ENCODE results near the gene ANKRD6.

ANKRD6 gene

GRCh38 chr6:89657445-89658158, 224.7 kb downstream of the ANKRD6 start:
- no peak for DNase-seq (ENCODE audit: low spot score)

DNA sequence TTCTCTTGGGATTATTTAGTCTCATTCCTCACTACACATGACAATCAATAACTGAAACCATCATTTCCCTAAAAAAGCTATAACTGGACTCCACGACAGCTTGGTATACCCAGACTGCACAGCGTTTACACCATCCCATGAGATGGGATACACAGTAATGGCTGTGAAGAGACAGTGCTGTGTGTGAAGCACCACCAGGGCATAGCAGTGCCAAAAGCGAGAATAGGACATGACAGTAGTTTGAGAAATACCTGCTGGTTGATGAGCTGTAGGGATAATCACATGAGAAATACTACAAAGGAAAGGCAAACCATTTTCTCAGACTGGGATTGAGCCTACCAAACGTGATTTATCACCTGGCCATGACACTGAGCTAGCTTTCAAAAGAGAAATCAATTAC, 228.0 kb downstream of the ANKRD6 start:
- no peak for DNase-seq (ENCODE audit: low spot score)

DNA sequence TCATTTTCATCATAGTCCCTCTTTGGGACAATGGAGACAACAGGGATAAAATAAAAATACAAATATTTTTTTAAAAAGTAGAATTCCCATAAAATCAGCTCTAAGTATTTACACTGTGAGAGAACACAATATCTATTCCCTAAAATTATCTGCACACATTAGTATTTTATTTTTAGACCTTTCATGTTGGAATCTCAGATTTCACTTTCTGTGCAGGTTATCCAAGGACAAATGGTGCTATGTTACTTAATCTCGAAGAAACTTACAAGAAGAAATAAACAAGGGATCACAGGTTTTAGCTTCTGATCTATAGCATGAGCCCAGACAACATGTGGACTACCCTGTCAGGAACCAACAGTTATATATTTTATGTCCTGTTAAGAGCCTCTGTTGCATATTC, 228.6 kb downstream of the ANKRD6 start:
- DNase-seq (ENCODE audit: low spot score), result no peak

DNA sequence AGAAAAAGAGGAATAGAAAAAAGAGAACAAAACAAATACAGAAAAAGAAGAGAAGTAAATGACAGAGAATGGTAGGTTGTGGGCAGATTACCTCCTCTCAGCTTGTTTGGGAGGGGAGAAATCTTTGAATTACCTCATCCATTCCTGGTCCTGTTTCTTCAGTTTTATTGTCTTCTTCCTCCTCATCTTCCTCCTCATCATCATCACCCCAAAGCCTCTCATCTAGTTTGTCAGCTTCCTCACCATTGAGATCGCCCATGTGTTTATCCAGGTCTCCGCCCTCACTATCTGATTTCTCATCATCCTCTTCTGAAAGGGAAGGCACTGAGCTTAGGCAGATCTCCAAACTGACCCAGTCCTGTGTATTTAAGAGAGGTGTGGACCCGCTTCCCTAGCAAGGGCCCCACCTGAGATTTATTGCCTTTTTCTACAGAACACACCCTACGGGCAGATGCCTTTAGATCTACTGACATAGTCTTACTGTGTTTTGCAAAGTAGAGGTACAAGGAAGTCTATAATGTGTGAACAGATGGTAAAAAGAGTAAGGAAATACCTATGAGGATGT, 229.8 kb downstream of the ANKRD6 start:
- DNase-seq (ENCODE audit: low spot score), result no peak

DNA sequence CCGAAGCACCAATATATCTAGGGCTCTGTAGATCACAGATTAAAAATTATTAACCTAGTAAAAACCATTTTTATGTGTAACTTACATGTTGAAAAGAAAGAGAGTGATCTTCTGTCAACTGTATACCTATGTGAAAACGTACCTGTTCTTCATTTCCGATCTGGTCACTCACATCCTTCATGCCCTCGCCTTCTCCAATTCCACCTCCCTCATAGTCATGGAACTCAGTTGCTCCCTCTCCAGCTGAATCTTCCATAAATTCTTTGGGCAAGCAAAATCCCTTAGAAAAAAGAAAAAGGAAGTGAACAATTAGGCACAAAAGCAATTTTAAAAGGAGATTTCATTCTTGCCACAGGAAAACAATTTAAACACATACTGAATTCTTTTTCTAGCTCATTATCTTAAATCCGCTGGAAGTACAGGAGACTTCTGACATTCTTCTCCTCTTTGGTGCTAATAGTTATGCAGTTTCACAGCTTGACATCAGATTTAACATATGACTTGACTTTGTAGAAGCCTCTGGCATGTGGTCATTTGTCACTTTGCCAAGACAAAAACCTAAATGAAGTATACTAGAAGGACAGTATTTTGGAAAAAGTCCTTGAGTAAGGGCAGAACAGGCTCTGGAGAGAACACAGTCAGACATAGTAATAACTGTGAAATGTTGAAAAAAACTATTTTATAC, 235.1 kb downstream of the ANKRD6 start:
- no peak for DNase-seq (ENCODE audit: low spot score)

GRCh38 chr6:89669002-89669401, 236.1 kb downstream of the ANKRD6 start:
- no peak for DNase-seq (ENCODE audit: low spot score)

- DNase-seq (ENCODE audit: low spot score), result no peak
Measured at GRCh38 chr6:89670935-89671565, 238.1 kb downstream of the ANKRD6 start.

DNA sequence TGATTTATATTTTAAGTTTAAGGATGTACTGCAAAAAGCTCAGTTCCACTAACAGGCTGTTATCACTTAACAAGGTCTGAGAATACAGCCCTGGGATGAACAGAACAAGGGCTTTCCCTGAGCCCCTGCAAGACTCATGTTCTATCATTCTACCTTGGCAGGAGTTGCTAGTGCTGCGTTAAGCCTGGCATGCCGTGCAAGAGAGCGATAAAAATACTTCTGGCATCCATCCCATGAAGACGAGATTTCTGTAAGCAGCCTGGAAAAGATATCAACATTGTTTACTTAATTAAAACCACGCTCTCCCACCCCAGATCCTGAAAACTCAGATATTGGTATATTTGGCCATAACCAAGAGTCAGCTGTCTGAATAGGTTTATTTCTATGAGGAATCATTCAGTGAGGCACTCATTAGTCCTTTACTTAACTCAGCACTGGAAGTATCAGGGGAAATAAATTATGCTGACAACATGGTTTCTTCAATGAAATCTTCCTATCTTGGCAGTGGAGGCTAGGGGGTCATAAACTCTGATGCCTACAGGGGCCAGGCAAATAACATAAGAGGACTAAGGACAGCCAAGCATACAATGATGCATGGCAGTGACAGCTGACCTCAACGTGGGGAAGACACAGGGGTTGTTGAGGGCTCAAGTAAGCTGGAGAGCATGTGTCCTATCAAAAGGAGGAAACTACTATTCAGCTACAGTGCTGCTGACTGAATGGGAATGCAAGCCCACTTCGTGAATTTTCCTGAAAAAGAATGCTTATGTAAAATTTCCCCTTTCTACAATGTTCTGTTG, 243.2 kb downstream of the ANKRD6 start:
- no peak for DNase-seq (ENCODE audit: low spot score)

GRCh38 chr6:89678531-89678930, 245.6 kb downstream of the ANKRD6 start:
- no peak for DNase-seq (ENCODE audit: low spot score)

- no peak for DNase-seq (ENCODE audit: low spot score)
Measured at GRCh38 chr6:89679215-89680120, 246.5 kb downstream of the ANKRD6 start.

DNA sequence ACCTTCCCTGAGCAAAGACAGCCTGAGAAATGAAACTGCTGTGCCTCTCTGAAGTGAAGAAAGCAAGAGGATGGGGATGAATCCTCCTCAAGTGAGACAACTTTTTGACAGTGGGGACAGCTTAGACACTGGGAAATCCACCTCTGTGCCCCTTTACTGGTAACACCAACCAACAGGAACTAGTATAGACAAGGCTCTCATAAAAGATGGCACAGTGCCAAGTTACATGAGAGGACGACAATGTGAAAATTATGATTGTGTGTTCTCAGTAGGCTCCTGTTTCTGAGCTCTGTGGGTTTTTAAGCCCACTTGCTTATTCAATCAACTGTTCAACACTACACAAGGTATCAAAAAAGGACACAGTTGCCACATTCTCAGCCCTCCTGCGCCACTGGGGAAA, 247.2 kb downstream of the ANKRD6 start:
- DNase-seq (ENCODE audit: low spot score), result peak; percentile 8

- DNase-seq (ENCODE audit: low spot score), result no peak
Measured at GRCh38 chr6:89680551-89680950, 247.6 kb downstream of the ANKRD6 start.

GRCh38 chr6:89681983-89682564, 249.1 kb downstream of the ANKRD6 start:
- DNase-seq (ENCODE audit: low spot score), result no peak

- no peak for DNase-seq (ENCODE audit: low spot score)
Measured at GRCh38 chr6:89682991-89683390, 250.0 kb downstream of the ANKRD6 start.

All from kidney capillary endothelial cell (primary cell).